Mammary epithelial cell (primary cell): ENCODE results near the gene OST4.

ENCODE experiments used
- EZH2 ChIP-seq: IDR thresholded peaks from 2 replicates; pipeline ENCODE4 v1.6.1; 2012; ENCODE audit warnings: low read length, inconsistent platforms, borderline replicate concordance
- TF ChIP-seq, protein P1 (sequence below), 2 donors: IDR thresholded peaks in 1 of 2; conservative IDR thresholded peaks in 1 of 2; 2 replicates each; pipeline ENCODE4 v1.5.1; 2011 to 2012; ENCODE audit warnings: inconsistent platforms in 2 of 2, low read length in 2 of 2, mild to moderate bottlenecking in 2 of 2, control low read depth in 1 of 2, low read depth in 1 of 2; ENCODE audit not compliant: insufficient read depth in 1 of 2; ENCODE audit errors: extremely low read depth in 1 of 2

DNA sequence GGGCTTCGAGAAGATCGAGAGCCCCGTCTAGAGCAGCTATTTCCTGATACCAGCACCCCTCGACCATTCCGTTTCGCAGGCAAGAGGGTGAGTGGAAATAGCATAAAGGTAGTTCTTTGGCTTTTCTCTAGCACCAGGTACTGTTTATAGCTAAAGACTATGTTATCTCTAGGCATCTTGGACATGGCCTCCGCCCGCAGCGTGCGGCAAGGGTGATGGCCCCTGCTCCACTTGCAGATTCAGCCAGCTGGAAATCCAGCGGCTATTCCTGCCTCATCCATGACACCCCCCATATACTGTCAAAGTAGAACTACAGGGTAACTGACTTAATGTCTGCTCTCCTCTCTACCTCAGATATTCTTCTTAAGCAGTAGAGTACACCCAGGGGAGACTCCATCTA lies 16.7 kb downstream of the OST4 start:
- TF ChIP-seq, protein P1, sequence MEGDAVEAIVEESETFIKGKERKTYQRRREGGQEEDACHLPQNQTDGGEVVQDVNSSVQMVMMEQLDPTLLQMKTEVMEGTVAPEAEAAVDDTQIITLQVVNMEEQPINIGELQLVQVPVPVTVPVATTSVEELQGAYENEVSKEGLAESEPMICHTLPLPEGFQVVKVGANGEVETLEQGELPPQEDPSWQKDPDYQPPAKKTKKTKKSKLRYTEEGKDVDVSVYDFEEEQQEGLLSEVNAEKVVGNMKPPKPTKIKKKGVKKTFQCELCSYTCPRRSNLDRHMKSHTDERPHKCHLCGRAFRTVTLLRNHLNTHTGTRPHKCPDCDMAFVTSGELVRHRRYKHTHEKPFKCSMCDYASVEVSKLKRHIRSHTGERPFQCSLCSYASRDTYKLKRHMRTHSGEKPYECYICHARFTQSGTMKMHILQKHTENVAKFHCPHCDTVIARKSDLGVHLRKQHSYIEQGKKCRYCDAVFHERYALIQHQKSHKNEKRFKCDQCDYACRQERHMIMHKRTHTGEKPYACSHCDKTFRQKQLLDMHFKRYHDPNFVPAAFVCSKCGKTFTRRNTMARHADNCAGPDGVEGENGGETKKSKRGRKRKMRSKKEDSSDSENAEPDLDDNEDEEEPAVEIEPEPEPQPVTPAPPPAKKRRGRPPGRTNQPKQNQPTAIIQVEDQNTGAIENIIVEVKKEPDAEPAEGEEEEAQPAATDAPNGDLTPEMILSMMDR (conservative IDR thresholded peaks at IDR 0.05 in 1 of 2, IDR thresholded peaks at IDR 0.05 in 1 of 2; ENCODE audit: extremely low read depth in 1 of 2, insufficient read depth in 1 of 2, low read depth in 1 of 2, low read length in 2 of 2): no peak
- no peak for TF ChIP-seq EZH2
